ENCODE data around the gene TBC1D25. TPM values are rescaled to one million over a fixed set of nuclear protein-coding genes. Genes with fewer than 3 reads are reported as not detected.

TBC1D25 gene
- total and polyA plus RNA-seq, 2 experiments from 2014 or later, result 1.9 to 4.5 TPM

GRCh38 chrX:48598614-48599013 lies 59.1 kb downstream of the TBC1D25 start (continued):
- no peak for TF ChIP-seq CTCF (conservative IDR thresholded peaks at IDR 0.05; ENCODE audit: low read depth in 2 of 2)
- TF ChIP-seq ZNF114 (CRISPR knock-in tag; IDR thresholded peaks at IDR 0.05), result no peak
- TF ChIP-seq STAT1 (IDR thresholded peaks at IDR 0.05; ENCODE audit: unreplicated experiment), result no peak

- no peak overlapping the region for H3K4me3 Mint-ChIP-seq
Observed at GRCh38 chrX:48599341-48599740, 59.8 kb downstream of the TBC1D25 start.

More at GRCh38 chrX:48599341-48599740, 59.8 kb downstream of the TBC1D25 start:
- H3K27ac Mint-ChIP-seq, result no peak overlapping the region
- H3K4me2 ChIP-seq, result no peak overlapping the region
- no peaks in the 10 kb centered on the region for H3K9me3 Mint-ChIP-seq
- H3K27me3 ChIP-seq (ENCODE audit: insufficient read depth), result no peaks in the 10 kb centered on the region
- no peaks in the 10 kb centered on the region for H3K36me3 ChIP-seq (ENCODE audit: insufficient read depth)
- no peaks in the 10 kb centered on the region for H3K9me2 ChIP-seq (ENCODE audit: insufficient read depth)
- H3K79me2 ChIP-seq (replicated peaks; ENCODE audit: insufficient read depth), result no peaks in the 10 kb centered on the region
- ATAC-seq (no peak), DNase-seq (ENCODE audit: low spot score) (no peak)
- H3K4me1 Mint-ChIP-seq, result peaks cover 5% of the 10 kb centered on the region; the same call in 2 of the 3 replicates
- no peak overlapping the region for H3K4me3 ChIP-seq
- TF ChIP-seq STAT1 (IDR thresholded peaks at IDR 0.05; ENCODE audit: unreplicated experiment), result no peak
- TF ChIP-seq ZNF331 (CRISPR knock-in tag; IDR thresholded peaks at IDR 0.05; ENCODE audit: low read depth), result no peak
- TF ChIP-seq ZNF462 (CRISPR knock-in tag; IDR thresholded peaks at IDR 0.05), result no peak
- TF ChIP-seq ZNF114 (CRISPR knock-in tag; IDR thresholded peaks at IDR 0.05), result no peak
- TF ChIP-seq EZH2phosphoT487 (IDR thresholded peaks at IDR 0.05; ENCODE audit: unreplicated experiment), result no peak
- TF ChIP-seq CTCF (conservative IDR thresholded peaks at IDR 0.05; ENCODE audit: low read depth in 2 of 2), result no peak
- TF ChIP-seq ETS1 (IDR thresholded peaks at IDR 0.05), result no peak
- no peak for TF ChIP-seq POLR2AphosphoS5 (IDR thresholded peaks at IDR 0.05; ENCODE audit: low read depth)
- no peak for TF ChIP-seq REST (IDR thresholded peaks at IDR 0.05; ENCODE audit: unreplicated experiment)
- H3K36me3 Mint-ChIP-seq (ENCODE audit: low read depth), result no peaks in the 10 kb centered on the region; the same call in 2 of the 3 replicates
- H4K20me1 ChIP-seq (replicated peaks; ENCODE audit: insufficient read depth), result no peaks in the 10 kb centered on the region
- H3K27ac ChIP-seq (ENCODE audit: low read depth), result no peak overlapping the region
- no peaks in the 10 kb centered on the region for H3F3A ChIP-seq (replicated peaks; ENCODE audit: low read depth)
- no peak overlapping the region for H2AFZ ChIP-seq
- peaks cover 6% of the 10 kb centered on the region for H3K27me3 Mint-ChIP-seq (ENCODE audit: insufficient read depth, low read depth, poor library complexity)
- H3K4me1 ChIP-seq (ENCODE audit: insufficient read depth), result no peaks in the 10 kb centered on the region

All from GM23338 (cell line).